GM18511 (cell line): ENCODE measurements around the gene SGK1.

ENCODE experiments used
- ATAC-seq: cut with Tn5 transposase; IDR thresholded peaks from one replicate; pipeline ENCODE4 v1.9.1; 2021; ENCODE audit warnings: mild to moderate bottlenecking, moderate library complexity; ENCODE audit not compliant: unreplicated experiment

Gene SGK1

GRCh38 chr6:134317471-134318131 lies at the start of gene SGK1:
SGK1 (minus strand) TSS chr6:134318112; CDS start chr6:134317460, 652 bp downstream.
- ATAC-seq: peak; percentile 73

- no peak for ATAC-seq
Observed at GRCh38 chr6:134363323-134364039, 45.6 kb upstream of the SGK1 start.

GRCh38 chr6:134361011-134361410 lies 43.1 kb upstream of the SGK1 start:
- no peak for ATAC-seq

GRCh38 chr6:134359302-134359701 lies 41.4 kb upstream of the SGK1 start:
- ATAC-seq: no peak

- no peak for ATAC-seq
Observed at GRCh38 chr6:134358320-134358719, 40.4 kb upstream of the SGK1 start.

GRCh38 chr6:134357022-134357487 lies 39.1 kb upstream of the SGK1 start:
- ATAC-seq: no peak

- ATAC-seq: no peak
Observed at GRCh38 chr6:134356405-134356804, 38.5 kb upstream of the SGK1 start.

GRCh38 chr6:134352786-134353480 lies 35.0 kb upstream of the SGK1 start:
- ATAC-seq: no peak

GRCh38 chr6:134351615-134352474 lies 33.9 kb upstream of the SGK1 start:
- ATAC-seq: no peak

- no peak for ATAC-seq
Observed at GRCh38 chr6:134347885-134348805, 30.2 kb upstream of the SGK1 start.

GRCh38 chr6:134346932-134347545 lies 29.1 kb upstream of the SGK1 start:
- ATAC-seq: no peak

GRCh38 chr6:134345789-134346188 lies 27.9 kb upstream of the SGK1 start:
- no peak for ATAC-seq

- ATAC-seq: no peak
Observed at GRCh38 chr6:134343066-134343465, 25.2 kb upstream of the SGK1 start.

- no peak for ATAC-seq
Observed at GRCh38 chr6:134341999-134342567, 24.2 kb upstream of the SGK1 start.

- ATAC-seq: no peak
Observed at GRCh38 chr6:134340179-134340975, 22.5 kb upstream of the SGK1 start.

GRCh38 chr6:134339216-134339615 lies 21.3 kb upstream of the SGK1 start:
- ATAC-seq: no peak

- ATAC-seq: no peak
Observed at GRCh38 chr6:134331256-134331655, 13.3 kb upstream of the SGK1 start.

GRCh38 chr6:134330555-134330954 lies 12.6 kb upstream of the SGK1 start:
- no peak for ATAC-seq
